GM19043 (cell line): ENCODE results near the gene ADAMTSL3.
"Not testable (repeated sequence)": the region's sequence is repeated elsewhere in the genome, so short reads cannot be mapped to it uniquely, and the experiment has no call there.

Experiments used
- ATAC-seq: cut with Tn5 transposase; IDR thresholded peaks from one replicate; pipeline ENCODE4 v1.9.1; 2021; ENCODE audit warnings: low read depth; ENCODE audit not compliant: unreplicated experiment

The ADAMTSL3 gene

DNA sequence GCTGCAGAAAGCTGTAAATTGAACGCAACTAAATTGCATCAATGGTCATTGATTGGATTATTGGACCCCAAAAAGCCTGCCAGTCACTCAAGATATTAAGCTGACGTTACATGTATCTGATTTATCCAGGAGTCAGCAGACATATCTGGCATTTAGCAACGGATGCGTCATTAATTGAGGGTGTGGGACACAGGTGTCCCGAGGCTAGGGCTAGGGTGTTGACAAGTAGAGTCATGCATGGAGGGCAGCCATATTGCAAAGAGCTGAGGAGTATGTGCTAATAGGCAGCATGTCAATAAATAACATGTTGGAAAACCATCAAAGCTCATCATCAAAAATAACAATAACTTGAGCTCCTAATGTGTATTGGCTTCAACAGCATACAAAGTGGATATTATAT lies 347.1 kb downstream of the ADAMTSL3 start:
- ATAC-seq, result no peak

- ATAC-seq, result no peak
These were observed 347.7 kb downstream of the ADAMTSL3 start for GRCh38 chr15:84001655-84002054.

DNA sequence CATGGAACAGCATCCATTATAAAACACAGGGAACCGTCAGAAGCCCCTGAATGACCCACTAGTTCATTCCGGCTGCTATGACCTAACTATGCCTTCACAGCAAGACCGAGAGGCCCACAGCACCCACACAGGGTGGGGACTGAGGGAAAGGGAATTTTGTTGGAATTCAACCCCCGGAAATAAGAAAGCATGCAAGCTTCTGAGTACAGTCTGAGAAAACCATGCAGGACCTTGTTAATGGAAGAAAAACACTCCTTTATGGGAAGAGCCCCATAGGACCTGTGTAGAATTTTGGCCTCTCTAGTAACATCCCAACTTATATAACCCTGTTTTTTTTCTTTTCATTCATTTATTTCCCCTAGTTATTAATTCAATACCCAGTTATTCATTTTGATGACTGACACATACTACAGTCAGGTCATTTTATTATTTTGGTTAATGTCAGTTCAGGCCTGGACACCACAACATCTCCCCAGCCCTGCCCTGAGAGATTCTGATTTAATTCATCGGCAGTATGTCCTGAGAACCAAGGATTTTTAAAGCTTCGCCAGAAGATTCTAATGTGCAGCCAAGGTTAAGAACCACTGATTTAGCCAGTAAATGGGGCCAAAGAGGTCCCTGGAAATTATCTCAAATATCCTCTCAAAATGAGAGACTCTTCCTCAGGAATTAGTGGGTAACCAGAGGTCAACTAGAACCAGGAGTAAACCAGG lies 350.0 kb downstream of the ADAMTSL3 start:
- no peak for ATAC-seq

- ATAC-seq, result no peak
These were observed 352.5 kb downstream of the ADAMTSL3 start for GRCh38 chr15:84006421-84006820.

GRCh38 chr15:84009616-84010015 lies 355.7 kb downstream of the ADAMTSL3 start:
- no peak for ATAC-seq

GRCh38 chr15:84010246-84010645 lies 356.3 kb downstream of the ADAMTSL3 start:
- ATAC-seq, result no peak

DNA sequence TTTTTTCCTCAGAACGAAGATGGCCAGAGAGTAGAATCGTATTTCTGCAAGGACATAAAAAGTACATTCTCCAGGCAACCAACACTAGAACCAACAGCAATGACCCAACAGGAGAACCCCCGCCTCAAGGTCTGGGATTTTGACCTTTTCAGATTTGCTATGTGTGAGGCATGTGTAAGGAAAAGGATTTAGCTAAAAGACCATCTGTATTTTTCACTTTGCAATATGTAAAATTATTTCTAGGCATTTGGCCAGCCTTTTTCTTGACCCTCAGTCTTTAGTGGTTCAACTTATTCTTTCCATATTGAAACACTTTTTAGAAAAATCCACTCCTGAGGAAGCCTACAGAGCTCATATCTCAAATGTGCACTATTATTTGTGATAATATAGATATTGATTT lies 362.4 kb downstream of the ADAMTSL3 start:
- no peak for ATAC-seq

- no peak for ATAC-seq
These were observed 368.6 kb downstream of the ADAMTSL3 start for GRCh38 chr15:84022516-84022915.

GRCh38 chr15:84023636-84024035 lies 369.7 kb downstream of the ADAMTSL3 start:
- ATAC-seq, result no peak

GRCh38 chr15:84033793-84034553 lies 380.1 kb downstream of the ADAMTSL3 start:
- ATAC-seq, result no peak

DNA sequence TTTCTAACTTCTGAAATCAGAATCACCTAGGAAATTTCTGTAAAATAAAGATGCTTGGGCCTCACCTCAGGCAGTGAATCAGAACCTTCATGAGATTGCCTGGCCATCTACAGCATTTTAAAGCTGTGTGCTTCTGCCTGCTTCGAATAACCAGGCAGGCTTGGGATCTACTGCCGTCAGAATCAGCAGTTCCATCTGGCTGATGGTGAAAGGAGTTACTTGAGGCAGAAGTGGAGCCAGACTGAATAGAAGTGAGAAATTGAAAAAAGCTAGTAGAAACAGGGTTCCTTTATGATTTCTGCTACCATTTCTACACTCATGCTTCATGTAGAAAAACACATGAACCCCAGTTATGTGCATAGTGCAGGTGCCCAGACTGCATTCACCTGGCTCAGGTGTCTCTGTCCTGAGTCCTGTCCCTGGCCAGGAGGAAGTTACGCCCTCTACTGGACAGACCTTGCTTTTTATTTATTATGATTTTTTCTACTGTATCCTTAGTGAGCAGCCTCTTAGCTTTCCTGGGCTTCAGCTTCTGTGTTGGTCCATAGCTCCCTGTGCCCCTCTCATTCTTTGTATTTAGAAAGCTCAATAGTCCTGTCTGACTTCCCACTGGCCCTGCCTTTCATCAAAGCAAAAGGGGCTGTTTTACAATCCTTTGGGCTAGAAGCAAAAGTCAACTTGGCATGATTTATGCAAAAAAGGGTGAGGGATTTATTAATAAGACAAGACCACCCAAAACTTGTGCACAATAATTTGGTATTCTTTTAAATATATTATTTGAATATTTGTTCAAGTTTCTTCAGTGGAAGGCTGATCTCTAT lies 380.9 kb downstream of the ADAMTSL3 start:
- no peak for ATAC-seq

- no peak for ATAC-seq
These were observed 381.5 kb downstream of the ADAMTSL3 start for GRCh38 chr15:84035399-84035766.

DNA sequence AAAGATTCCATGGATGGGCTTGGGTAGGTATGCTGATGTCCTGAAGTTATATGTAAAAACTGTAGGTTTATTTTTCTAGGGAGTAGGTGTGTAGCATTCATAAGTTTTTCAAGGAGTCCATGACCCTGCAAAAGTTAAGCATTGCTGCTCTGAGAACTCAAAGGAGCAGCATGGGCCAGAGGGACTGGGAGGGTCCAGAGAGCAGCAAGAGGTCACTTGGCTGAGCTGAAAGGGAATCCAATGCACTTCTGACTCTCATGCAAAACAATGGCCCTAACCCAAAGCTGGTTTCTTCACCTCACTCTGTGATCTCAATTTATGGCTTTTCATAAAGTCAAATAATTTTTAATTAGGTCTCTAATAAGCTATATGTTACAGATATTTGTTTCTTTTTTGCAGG lies 383.4 kb downstream of the ADAMTSL3 start:
- no peak for ATAC-seq

DNA sequence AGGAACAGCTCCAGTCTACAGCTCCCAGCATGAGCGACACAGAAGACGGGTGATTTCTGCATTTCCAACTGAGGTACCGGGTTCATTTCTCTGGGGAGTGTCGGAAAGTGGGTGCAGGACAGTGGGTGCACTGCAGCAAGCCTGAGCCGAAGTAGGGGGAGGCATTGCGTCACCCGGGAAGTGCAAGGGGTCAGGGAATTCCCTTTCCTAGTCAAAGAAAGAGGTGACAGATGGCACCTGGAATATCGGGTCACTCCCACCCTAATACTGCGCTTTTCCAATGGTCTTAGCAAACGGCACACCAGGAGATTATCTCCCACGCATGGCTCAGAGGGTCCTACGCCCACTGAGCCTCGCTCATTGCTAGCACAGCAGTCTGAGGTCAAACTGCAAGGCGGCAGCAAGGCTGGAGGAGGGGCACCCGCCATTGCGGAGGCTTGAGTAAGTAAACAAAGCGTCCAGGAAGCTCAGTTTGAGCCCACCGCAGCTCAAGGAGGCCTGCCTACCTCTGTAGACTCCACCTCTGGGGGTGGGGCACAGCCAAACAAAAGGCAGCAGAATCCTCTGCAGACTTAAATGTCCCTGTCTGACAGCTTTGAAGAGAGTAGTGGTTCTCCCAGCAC lies 388.6 kb downstream of the ADAMTSL3 start:
- ATAC-seq, result not testable (repeated sequence)

DNA sequence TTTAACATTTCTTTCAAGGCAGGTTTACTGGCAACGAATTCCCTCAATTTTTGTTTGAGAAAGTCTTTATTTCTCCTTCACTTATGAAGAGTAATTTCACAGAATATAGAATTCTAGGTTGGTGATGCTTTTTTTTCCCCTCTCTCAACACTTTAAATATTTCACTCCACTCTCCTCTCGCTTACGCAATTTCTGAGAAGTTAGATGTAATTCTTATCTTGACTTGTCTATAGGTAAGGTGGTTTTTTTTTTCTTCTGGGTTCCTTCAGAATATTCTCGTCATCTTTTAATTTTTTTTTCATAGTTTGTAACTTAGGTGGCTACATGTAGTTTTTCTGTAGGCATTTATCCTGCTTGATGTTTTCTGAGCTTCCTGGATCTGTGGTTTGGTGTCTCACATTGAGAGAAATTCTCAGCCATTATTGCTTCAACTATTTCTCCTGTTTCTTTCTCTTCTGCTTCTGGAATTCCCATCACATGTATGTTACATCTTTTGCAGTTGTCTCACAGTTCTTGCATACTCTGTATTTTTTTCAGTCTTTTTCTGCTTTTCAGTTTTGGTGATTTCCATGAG lies 392.2 kb downstream of the ADAMTSL3 start:
- no peak for ATAC-seq

DNA sequence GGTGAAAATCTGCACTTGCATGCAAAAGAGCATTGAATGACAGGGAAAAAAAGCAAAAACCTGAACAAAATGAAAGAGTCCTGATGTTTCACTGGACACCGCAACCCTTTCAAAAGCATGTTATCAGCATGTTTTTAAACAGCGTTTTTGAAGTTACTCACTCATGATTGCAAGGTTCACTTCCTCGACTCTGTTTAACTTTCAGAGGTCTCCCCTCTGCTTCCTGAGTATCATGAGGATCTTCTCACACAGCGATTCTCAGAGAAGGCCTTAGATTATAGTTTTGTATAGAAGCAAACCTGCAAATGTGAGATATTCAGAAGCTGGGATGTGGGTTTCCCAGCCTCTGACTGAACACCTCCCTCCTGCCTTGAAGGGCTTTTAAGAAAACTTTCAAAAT lies 395.6 kb downstream of the ADAMTSL3 start:
- ATAC-seq, result not testable (repeated sequence)

GRCh38 chr15:84050076-84050475 lies 396.2 kb downstream of the ADAMTSL3 start:
- no peak for ATAC-seq

DNA sequence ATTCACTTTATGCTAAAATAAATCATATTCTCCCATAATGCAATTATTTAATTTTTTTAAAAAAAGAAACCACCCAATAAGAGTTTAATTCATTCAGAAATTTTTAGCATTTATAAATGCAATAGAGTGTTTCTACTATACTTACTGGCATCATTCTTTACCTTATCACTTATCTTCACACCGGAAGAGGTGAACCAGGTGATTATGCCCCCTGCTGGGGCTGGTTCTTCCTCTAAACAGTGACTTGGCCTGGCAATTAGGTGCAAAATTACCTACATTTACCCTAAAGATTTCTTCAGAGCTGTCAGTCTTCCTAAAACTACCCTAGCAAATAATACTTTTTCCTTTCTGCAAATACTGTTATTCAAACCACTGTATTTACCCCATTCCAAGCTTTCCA lies 397.2 kb downstream of the ADAMTSL3 start:
- not testable (repeated sequence) for ATAC-seq

DNA sequence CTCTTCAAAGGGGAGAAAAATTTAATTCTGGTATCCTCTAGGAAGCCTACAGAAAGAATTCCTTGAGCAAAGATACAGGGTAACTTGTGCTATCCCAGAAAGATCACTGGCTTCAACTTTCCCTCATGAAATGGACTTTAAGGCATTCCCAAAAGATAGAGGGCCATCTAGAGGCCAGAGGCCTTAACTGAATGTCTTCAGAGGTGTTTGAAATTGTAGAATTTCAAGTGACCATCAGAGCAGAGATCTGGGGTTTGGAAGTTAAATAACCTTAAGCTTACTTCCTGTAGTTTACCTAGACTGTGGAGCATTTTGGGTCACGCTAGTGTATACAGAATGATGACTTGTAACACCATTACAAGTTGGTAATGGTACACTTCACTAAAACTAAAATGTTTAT lies 400.6 kb downstream of the ADAMTSL3 start:
- ATAC-seq, result not testable (repeated sequence)

DNA sequence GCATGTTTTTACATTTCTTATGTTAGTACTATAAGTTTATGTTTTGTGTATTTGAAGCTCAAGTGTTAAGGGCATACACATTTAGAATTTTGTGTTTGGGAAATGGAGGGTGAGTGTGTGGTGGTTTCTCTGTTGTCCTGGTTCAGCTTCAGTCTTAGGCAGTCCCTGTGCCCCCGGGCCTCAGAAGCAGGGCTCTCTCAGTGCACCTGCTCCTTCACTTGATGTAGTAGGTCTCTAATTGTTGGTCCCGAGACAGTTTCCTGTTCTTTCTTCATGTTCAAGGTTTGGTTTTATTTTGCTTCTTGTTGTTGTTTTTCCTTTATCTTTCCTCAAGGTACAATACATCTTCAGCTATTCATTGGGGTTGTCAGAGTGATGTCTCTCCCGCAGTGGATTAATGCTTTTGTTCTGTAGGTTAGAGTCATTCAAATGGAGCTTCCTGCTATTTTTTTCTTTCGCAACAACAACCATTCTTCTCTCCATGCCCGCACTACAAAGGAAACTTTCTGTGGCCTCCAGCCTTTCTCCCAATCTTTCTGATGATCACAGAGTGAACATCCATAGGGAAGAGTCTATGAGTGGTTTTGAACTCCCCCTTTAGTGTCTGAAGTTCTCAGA lies 403.9 kb downstream of the ADAMTSL3 start:
- no peak for ATAC-seq
